Activated CD8-positive, alpha-beta memory T cell treated with anti-CD3 and anti-CD28 coated beads for 48 hours (primary cell): ENCODE results near the gene EDC4.
A peak's percentile ranks its signal among the peaks of the same experiment; 100 is the strongest.
"Not testable (repeated sequence)": the region's sequence is repeated elsewhere in the genome, so short reads cannot be mapped to it uniquely, and the experiment has no call there.

Source experiments
- DNase-seq, 3 experiments: peaks; one replicate each; pipeline ENCODE4 v3.0.0-alpha.2; 2020; ENCODE audit warnings: low read depth in 2 of 3, low spot score in 2 of 3

EDC4 gene

GRCh38 chr16:67909056-67909742, 36.3 kb downstream of the EDC4 start:
- no peak for DNase-seq

GRCh38 chr16:67910158-67910557, 37.3 kb downstream of the EDC4 start:
- no peak for DNase-seq

- no peak for DNase-seq
Observed at GRCh38 chr16:67914758-67915495, 42.1 kb downstream of the EDC4 start.

GRCh38 chr16:67915496-67915769, 42.6 kb downstream of the EDC4 start:
- DNase-seq = not testable (repeated sequence)

- no peak for DNase-seq
Observed at GRCh38 chr16:67915831-67916723, 43.2 kb downstream of the EDC4 start.

- no peak for DNase-seq
Observed at GRCh38 chr16:67917140-67917851, 44.4 kb downstream of the EDC4 start.

GRCh38 chr16:67917852-67918236, 45.0 kb downstream of the EDC4 start:
- no peak for DNase-seq

GRCh38 chr16:67919622-67920221, 46.9 kb downstream of the EDC4 start:
- no peak for DNase-seq

GRCh38 chr16:67922221-67922620, 49.4 kb downstream of the EDC4 start:
- no peak for DNase-seq

- DNase-seq = no peak
Observed at GRCh38 chr16:67922740-67923139, 49.9 kb downstream of the EDC4 start.

- DNase-seq = no peak
Observed at GRCh38 chr16:67923414-67924116, 50.7 kb downstream of the EDC4 start.

- no peak for DNase-seq
Observed at GRCh38 chr16:67924140-67924906, 51.5 kb downstream of the EDC4 start.

- DNase-seq = no peak
Observed at GRCh38 chr16:67926181-67926750, 53.4 kb downstream of the EDC4 start.

GRCh38 chr16:67927131-67927941, 54.5 kb downstream of the EDC4 start:
- DNase-seq = no peak

GRCh38 chr16:67928147-67928546, 55.3 kb downstream of the EDC4 start:
- no peak for DNase-seq

- DNase-seq = peak in 2 of 3 experiments; percentile 49 to 56
Observed at GRCh38 chr16:67928561-67929364, 55.9 kb downstream of the EDC4 start.

- DNase-seq = no peak
Observed at GRCh38 chr16:67930191-67930590, 57.3 kb downstream of the EDC4 start.
